Sigmoid colon (tissue), 7 donors: ENCODE data around the gene FHOD3. TPM values are rescaled to one million over a fixed set of nuclear protein-coding genes. Genes with fewer than 3 reads are reported as not detected.

Experiments used
- DNase-seq: peaks from one replicate; pipeline ENCODE4 v3.0.0-alpha.2; 2019
- H3K27ac ChIP-seq, 4 donors: fragments of 200-600 bp; sonication (generic); one replicate each; pipeline ENCODE4 v1.5.1; 2016 to 2019; ENCODE audit warnings: mild to moderate bottlenecking in 1 of 4
- H3K27me3 ChIP-seq, 3 donors: fragments of 200-600 bp; sonication (generic); one replicate each; pipeline ENCODE4 v1.5.1; 2019; ENCODE audit warnings: mild to moderate bottlenecking in 1 of 3
- H3K36me3 ChIP-seq, 4 donors: fragments of 200-600 bp; sonication (generic); one replicate each; pipeline ENCODE4 v1.5.1; 2016 to 2019
- H3K4me1 ChIP-seq, 4 donors: fragments of 200-600 bp; sonication (generic); one replicate each; pipeline ENCODE4 v1.5.1; 2017 to 2019
- H3K4me3 ChIP-seq, 4 donors: fragments of 200-600 bp; sonication (generic); one replicate each; pipeline ENCODE4 v1.5.1; 2017 to 2019; ENCODE audit warnings: mild to moderate bottlenecking in 2 of 4, moderate library complexity in 1 of 4
- H3K9me3 ChIP-seq, 4 donors: fragments of 200-600 bp in 3 of 4; sonication (generic) in 3 of 4; one replicate each; pipeline versions ENCODE4 v1.5.1 to v1.6.1; 2013 to 2019
- CTCF ChIP-seq, 4 experiments: fragments of 450-650 bp in 3 of 4; fragments of 200-600 bp in 1 of 4; IDR thresholded peaks; one replicate each; pipeline ENCODE4 v1.5.1; 2016 to 2019; ENCODE audit warnings: antibody characterized with exemption in 4 of 4, mild to moderate bottlenecking in 3 of 4, moderate library complexity in 2 of 4
- EP300 ChIP-seq, 4 donors: sonication (generic); formaldehyde crosslinking; IDR thresholded peaks; one replicate each; pipeline ENCODE4 v1.6.1; 2017; ENCODE audit warnings: antibody characterized with exemption in 4 of 4
- POLR2A ChIP-seq, 2 donors: fragments of 450-650 bp; IDR thresholded peaks; one replicate each; pipeline ENCODE4 v1.6.1; 2016; ENCODE audit warnings: antibody characterized with exemption in 2 of 2, mild to moderate bottlenecking in 2 of 2, moderate library complexity in 2 of 2
- POLR2AphosphoS5 ChIP-seq, 4 donors: sonication (generic); formaldehyde crosslinking; IDR thresholded peaks; one replicate each; pipeline ENCODE4 v1.6.1; 2017; ENCODE audit warnings: antibody characterized with exemption in 4 of 4
- WGBS, 2 donors: extraction: QIAGEN DNeasy Blood & Tissue Kit; methylation state at CpG; one replicate each; pipeline ENCODE4 v1.1.7; 2013; 5-methylcytosine and 5-hydroxymethylcytosine counted together
- intact Hi-C: fragments of 100-400 bp; cut with DNase I; formaldehyde crosslinking; loops from one replicate; pipeline ENCODE4 v1.15.1; 2023
- polyA plus RNA-seq, 3 donors: library from polyadenylated mRNA; stranded (reverse); fragments of 200-250 nt; gene quantifications; one replicate each; pipeline ENCODE4 v1.2.3, GENCODE V29; 2013
- total RNA-seq, 4 donors: library from RNA; depleted of rRNA; stranded (reverse); fragments of >200 nt; gene quantifications; one replicate each; pipeline ENCODE4 v1.1.0, GENCODE V29; 2016
- donor health status: healthy with polysubstance abuse.
- donor health status: Bipolar disorder and iron deficiency.
- donor health status: healthy.

FHOD3 gene
- total and polyA plus RNA-seq, 7 donors: 1.2 to 24.9 (median 9.5) TPM

GRCh38 chr18:36273347-36273746 is 24.2 kb upstream of the FHOD3 start:
- Histone ChIP-seq H3K4me3 (no peak overlapping the region), H3K4me1 (no peaks in the 10 kb centered on the region), H3K27me3 (peaks cover 0 to 7% (median 0%) of the 10 kb centered on the region in 3 donors), H3K9me3 (no peaks in the 10 kb centered on the region), H3K27ac (no peak overlapping the region), H3K36me3 (no peaks in the 10 kb centered on the region)
- TF ChIP-seq POLR2A (IDR thresholded peaks at IDR 0.05) (no peak), POLR2AphosphoS5 (IDR thresholded peaks at IDR 0.05) (no peak), CTCF (IDR thresholded peaks at IDR 0.05) (no peak), EP300 (IDR thresholded peaks at IDR 0.05) (no peak)
- no peak for DNase-seq
- intact Hi-C loops: no loop called here
- 96% methylated on average over 8 of the region's 8 CpGs for WGBS, 2 donors

GRCh38 chr18:36274083-36274715 is 23.3 kb upstream of the FHOD3 start:
- no peak overlapping the region for H3K4me3 ChIP-seq
- WGBS, 2 donors: 94 to 95% methylated on average over 8 of the region's 8 CpGs
- H3K36me3 ChIP-seq: no peaks in the 10 kb centered on the region
- peaks cover 0 to 7% (median 0%) of the 10 kb centered on the region in 3 donors for H3K27me3 ChIP-seq
- no peak for TF ChIP-seq EP300 (IDR thresholded peaks at IDR 0.05)
- TF ChIP-seq POLR2A (IDR thresholded peaks at IDR 0.05): no peak
- no peak for TF ChIP-seq POLR2AphosphoS5 (IDR thresholded peaks at IDR 0.05)
- TF ChIP-seq CTCF (IDR thresholded peaks at IDR 0.05): no peak
- no peaks in the 10 kb centered on the region for H3K9me3 ChIP-seq
- DNase-seq: no peak
- intact Hi-C loops: no loop called here
- no peaks in the 10 kb centered on the region for H3K4me1 ChIP-seq
- no peak overlapping the region for H3K27ac ChIP-seq

- intact Hi-C loops: no loop called here
- Histone ChIP-seq H3K4me3 (no peak overlapping the region), H3K27me3 (peaks cover 0 to 7% (median 0%) of the 10 kb centered on the region in 3 donors), H3K9me3 (no peaks in the 10 kb centered on the region), H3K36me3 (no peaks in the 10 kb centered on the region), H3K4me1 (no peaks in the 10 kb centered on the region), H3K27ac (no peak overlapping the region)
- 92 to 94% methylated on average over 1 of the region's 1 CpG for WGBS, 2 donors
- DNase-seq: no peak
- no peak for TF ChIP-seq POLR2A (IDR thresholded peaks at IDR 0.05)
- no peak for TF ChIP-seq CTCF (IDR thresholded peaks at IDR 0.05)
- no peak for TF ChIP-seq EP300 (IDR thresholded peaks at IDR 0.05)
- no peak for TF ChIP-seq POLR2AphosphoS5 (IDR thresholded peaks at IDR 0.05)
Measured at GRCh38 chr18:36275561-36275960, 22.0 kb upstream of the FHOD3 start.

GRCh38 chr18:36279001-36279400 is 18.5 kb upstream of the FHOD3 start:
- Histone ChIP-seq H3K4me3 (no peak overlapping the region), H3K9me3 (no peaks in the 10 kb centered on the region), H3K27me3 (peaks cover 0 to 5% (median 0%) of the 10 kb centered on the region in 3 donors), H3K36me3 (no peaks in the 10 kb centered on the region), H3K27ac (no peak overlapping the region), H3K4me1 (no peaks in the 10 kb centered on the region)
- TF ChIP-seq CTCF (IDR thresholded peaks at IDR 0.05) (no peak), EP300 (IDR thresholded peaks at IDR 0.05) (no peak), POLR2A (IDR thresholded peaks at IDR 0.05) (no peak), POLR2AphosphoS5 (IDR thresholded peaks at IDR 0.05) (no peak)
- no peak for DNase-seq
- WGBS, 2 donors: 79 to 80% methylated on average over 3 of the region's 3 CpGs
- intact Hi-C loops: no loop called here

- TF ChIP-seq POLR2A (IDR thresholded peaks at IDR 0.05): no peak
- no peak for TF ChIP-seq POLR2AphosphoS5 (IDR thresholded peaks at IDR 0.05)
- TF ChIP-seq CTCF (IDR thresholded peaks at IDR 0.05): no peak
- no peak for TF ChIP-seq EP300 (IDR thresholded peaks at IDR 0.05)
- no peaks in the 10 kb centered on the region for H3K4me1 ChIP-seq
- H3K36me3 ChIP-seq: no peaks in the 10 kb centered on the region
- no peak for DNase-seq
- no peak overlapping the region for H3K27ac ChIP-seq
- intact Hi-C loops: loop anchor here (5.0 kb wide), 1 partner anchor 525 kb away; no protein-coding TSS in a partner anchor
- H3K9me3 ChIP-seq: no peaks in the 10 kb centered on the region
- H3K27me3 ChIP-seq: no peaks in the 10 kb centered on the region
- H3K4me3 ChIP-seq: no peak overlapping the region
- 51 to 64% methylated on average over 3 of the region's 3 CpGs for WGBS, 2 donors
Measured at GRCh38 chr18:36281936-36282335, 15.6 kb upstream of the FHOD3 start.
